MM.1S (cell line): ENCODE measurements around the gene AGTRAP.

Experiments
- DNase-seq: peaks from one replicate; pipeline ENCODE4 v3.0.0-alpha.2; 2015
- H2AFZ ChIP-seq: fragments of 300-600 bp; sonication (generic); 2 replicates; pipeline ENCODE4 v1.6.0; 2016; ENCODE audit warnings: antibody characterized with exemption, low read length
- H3F3A ChIP-seq: fragments of 300-600 bp; sonication (generic); 2 replicates; pipeline ENCODE4 v1.6.1; 2016; ENCODE audit warnings: mild to moderate bottlenecking, antibody characterized with exemption, low read length, moderate library complexity, mixed read lengths; ENCODE audit not compliant: insufficient read depth
- H3K27ac ChIP-seq: fragments of 300-600 bp; sonication (generic); 2 replicates; pipeline ENCODE4 v1.5.1; 2016; ENCODE audit warnings: mild to moderate bottlenecking, low read length
- H3K27me3 ChIP-seq: fragments of 300-600 bp; sonication (generic); replicated peaks from 2 replicates; pipeline ENCODE4 v1.6.0; 2016; ENCODE audit warnings: low read length; ENCODE audit not compliant: insufficient read depth
- H3K36me3 ChIP-seq: fragments of 300-600 bp; sonication (generic); replicated peaks from 2 replicates; pipeline ENCODE4 v1.6.1; 2016; ENCODE audit warnings: mild to moderate bottlenecking, low read length, mixed read lengths; ENCODE audit not compliant: insufficient read depth
- H3K4me1 ChIP-seq: fragments of 300-600 bp; sonication (generic); 2 replicates; pipeline ENCODE4 v1.6.1; 2016; ENCODE audit warnings: low read length, mixed read lengths
- H3K4me2 ChIP-seq: fragments of 300-600 bp; sonication (generic); 2 replicates; pipeline ENCODE4 v1.6.0; 2016; ENCODE audit warnings: low read depth, low read length
- H3K4me3 ChIP-seq: fragments of 300-600 bp; sonication (generic); 2 replicates; pipeline ENCODE4 v1.5.1; 2016; ENCODE audit warnings: low read length, mixed read lengths
- H3K79me2 ChIP-seq: fragments of 300-600 bp; sonication (generic); 2 replicates; pipeline ENCODE4 v1.6.1; 2016; ENCODE audit warnings: mixed run types, low read length, mixed read lengths
- H3K9ac ChIP-seq: fragments of 300-600 bp; sonication (generic); 2 replicates; pipeline ENCODE4 v1.6.1; 2016; ENCODE audit warnings: low read length, mixed read lengths
- H3K9me2 ChIP-seq: fragments of 300-600 bp; sonication (generic); replicated peaks from 2 replicates; pipeline ENCODE4 v1.6.1; 2016; ENCODE audit warnings: mild to moderate bottlenecking, low read length, mixed read lengths; ENCODE audit not compliant: insufficient read depth
- H3K9me3 ChIP-seq: fragments of 300-600 bp; sonication (generic); replicated peaks from 2 replicates; pipeline ENCODE4 v1.6.1; 2016; ENCODE audit warnings: mild to moderate bottlenecking, low read length, mixed read lengths; ENCODE audit not compliant: insufficient read depth
- H4K20me1 ChIP-seq: fragments of 300-600 bp; sonication (generic); 2 replicates; pipeline ENCODE4 v1.6.1; 2016; ENCODE audit warnings: mild to moderate bottlenecking, low read length, moderate library complexity, mixed read lengths; ENCODE audit not compliant: insufficient read depth
- CTCF ChIP-seq: fragments of 300-600 bp; sonication (generic); IDR thresholded peaks from 2 replicates; pipeline ENCODE4 v1.5.1; 2016; ENCODE audit warnings: antibody characterized with exemption, low read length, mixed read lengths
- EZH2 ChIP-seq: fragments of 300-600 bp; sonication (generic); optimal IDR thresholded peaks from 2 replicates; pipeline ENCODE3; 2017; ENCODE audit warnings: low read depth, mild to moderate bottlenecking, antibody characterized with exemption, low read length, mixed read lengths
- EZH2phosphoT487 ChIP-seq: fragments of 300-600 bp; sonication (generic); IDR thresholded peaks from 2 replicates; pipeline ENCODE4 v1.6.1; 2018; ENCODE audit warnings: antibody characterized with exemption, low read length

The AGTRAP gene

GRCh38 chr1:11744287-11744686 is 8.4 kb downstream of the AGTRAP start:
- no peak overlapping the region for H3K4me2 ChIP-seq
- no peaks in the 10 kb centered on the region for H3K9me3 ChIP-seq
- H3K79me2 ChIP-seq: no peaks in the 10 kb centered on the region
- no peaks in the 10 kb centered on the region for H3K36me3 ChIP-seq
- H2AFZ ChIP-seq: no peak overlapping the region
- TF ChIP-seq EZH2 (no peak), EZH2phosphoT487 (no peak), CTCF (no peak)
- H3K4me3 ChIP-seq: no peak overlapping the region
- DNase-seq: no peak
- no peaks in the 10 kb centered on the region for H3K27me3 ChIP-seq
- peaks cover 19% of the 10 kb centered on the region for H3K4me1 ChIP-seq
- no peak overlapping the region for H3K27ac ChIP-seq
- no peaks in the 10 kb centered on the region for H3F3A ChIP-seq
- H4K20me1 ChIP-seq: no peaks in the 10 kb centered on the region
- no peaks in the 10 kb centered on the region for H3K9me2 ChIP-seq
- H3K9ac ChIP-seq: no peak overlapping the region

DNA sequence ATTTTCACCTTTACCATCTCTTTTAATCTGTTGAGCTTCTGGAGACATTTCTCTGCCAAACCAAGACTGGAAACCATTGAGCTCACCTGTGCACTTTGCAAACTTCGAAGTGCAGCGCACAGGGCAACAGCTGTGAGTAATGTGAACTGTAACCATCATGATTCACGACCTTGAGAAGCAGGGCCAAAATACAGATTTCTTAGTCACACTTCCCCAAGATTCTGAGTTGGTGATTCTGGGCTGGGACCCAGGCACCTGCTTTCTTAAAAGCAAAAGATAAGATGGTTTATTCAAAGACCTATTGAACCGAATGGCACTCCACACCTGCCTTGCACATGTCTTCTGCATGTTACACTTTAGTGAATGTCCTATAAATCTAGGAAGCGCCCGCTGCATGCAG is 10.2 kb downstream of the AGTRAP start:
- Histone ChIP-seq H3F3A (no peaks in the 10 kb centered on the region), H3K9me2 (no peaks in the 10 kb centered on the region), H3K4me2 (no peak overlapping the region), H3K9me3 (no peaks in the 10 kb centered on the region), H3K79me2 (no peaks in the 10 kb centered on the region), H2AFZ (no peak overlapping the region), H3K36me3 (no peaks in the 10 kb centered on the region), H3K27ac (no peak overlapping the region), H3K4me3 (no peak overlapping the region), H3K27me3 (no peaks in the 10 kb centered on the region), H3K4me1 (peaks cover 9% of the 10 kb centered on the region), H3K9ac (no peak overlapping the region), H4K20me1 (no peaks in the 10 kb centered on the region)
- no peak for DNase-seq
- TF ChIP-seq CTCF (no peak), EZH2phosphoT487 (no peak), EZH2 (no peak)

DNA sequence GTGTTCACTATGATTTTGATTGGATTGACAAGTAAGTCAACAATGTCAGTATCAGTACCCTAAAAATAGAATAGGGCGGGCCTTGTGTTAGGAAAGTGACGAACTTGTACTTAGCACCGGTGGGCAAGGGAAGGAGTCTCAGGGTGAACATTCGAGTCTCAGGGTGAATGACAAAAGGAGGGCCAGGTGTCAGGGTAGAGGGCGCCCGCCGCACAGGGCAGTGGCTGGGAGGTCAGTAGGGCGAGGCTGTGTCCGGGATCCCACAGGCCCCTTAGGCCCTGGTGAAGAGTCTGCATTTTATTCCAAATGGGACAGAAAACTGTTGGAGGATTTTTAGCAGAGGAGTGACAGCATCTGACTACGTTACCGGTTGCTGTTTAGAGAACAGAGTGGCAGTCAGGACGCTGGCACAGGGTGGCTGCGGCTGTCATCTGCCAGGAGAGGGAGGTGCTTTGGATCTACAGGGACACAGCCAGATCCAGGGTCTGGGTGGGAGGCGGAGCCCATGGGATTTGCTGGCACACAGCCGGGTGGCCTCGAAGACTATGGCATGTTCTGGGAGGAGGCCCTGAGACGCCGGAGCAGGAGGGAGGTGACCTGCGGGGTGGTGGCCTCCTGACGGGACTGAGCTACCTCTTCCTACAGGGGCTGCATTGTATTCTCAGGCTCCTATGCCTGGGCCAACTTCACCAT is 11.0 kb downstream of the AGTRAP start:
- Histone ChIP-seq H3K4me1 (0 out of 2 replicates have a peak, but pooled peaks cover 3% of the 10 kb centered on the region), H3K4me2 (no peak overlapping the region), H3K79me2 (no peaks in the 10 kb centered on the region), H3K9me3 (no peaks in the 10 kb centered on the region), H3K27me3 (no peaks in the 10 kb centered on the region), H3K4me3 (no peak overlapping the region), H3F3A (no peaks in the 10 kb centered on the region), H2AFZ (no peak overlapping the region), H4K20me1 (no peaks in the 10 kb centered on the region), H3K36me3 (no peaks in the 10 kb centered on the region), H3K9me2 (no peaks in the 10 kb centered on the region), H3K27ac (no peak overlapping the region), H3K9ac (no peak overlapping the region)
- TF ChIP-seq EZH2phosphoT487 (no peak), CTCF (no peak)
- no peak for DNase-seq
